ENCODE measurements around the gene SLC26A4.

DNA sequence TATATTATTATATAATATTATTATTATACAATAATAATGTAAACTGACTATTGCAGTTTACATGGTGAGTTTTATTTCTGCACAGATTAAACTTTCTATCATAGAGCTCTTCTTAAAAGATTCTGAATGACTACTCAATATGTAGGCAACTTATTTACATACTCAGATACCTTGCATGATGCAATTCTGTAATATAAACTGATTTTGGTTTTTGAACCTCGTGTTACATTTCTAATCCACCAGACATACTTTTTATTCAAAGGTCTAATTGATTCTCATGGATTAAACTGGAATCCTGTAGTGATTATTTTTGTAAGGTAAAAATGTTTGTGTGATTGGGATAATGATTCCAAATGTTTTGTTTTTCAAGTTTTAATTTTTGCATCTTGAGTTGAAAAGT is 19.9 kb downstream of the SLC26A4 start:
- TF ChIP-seq, protein P1, sequence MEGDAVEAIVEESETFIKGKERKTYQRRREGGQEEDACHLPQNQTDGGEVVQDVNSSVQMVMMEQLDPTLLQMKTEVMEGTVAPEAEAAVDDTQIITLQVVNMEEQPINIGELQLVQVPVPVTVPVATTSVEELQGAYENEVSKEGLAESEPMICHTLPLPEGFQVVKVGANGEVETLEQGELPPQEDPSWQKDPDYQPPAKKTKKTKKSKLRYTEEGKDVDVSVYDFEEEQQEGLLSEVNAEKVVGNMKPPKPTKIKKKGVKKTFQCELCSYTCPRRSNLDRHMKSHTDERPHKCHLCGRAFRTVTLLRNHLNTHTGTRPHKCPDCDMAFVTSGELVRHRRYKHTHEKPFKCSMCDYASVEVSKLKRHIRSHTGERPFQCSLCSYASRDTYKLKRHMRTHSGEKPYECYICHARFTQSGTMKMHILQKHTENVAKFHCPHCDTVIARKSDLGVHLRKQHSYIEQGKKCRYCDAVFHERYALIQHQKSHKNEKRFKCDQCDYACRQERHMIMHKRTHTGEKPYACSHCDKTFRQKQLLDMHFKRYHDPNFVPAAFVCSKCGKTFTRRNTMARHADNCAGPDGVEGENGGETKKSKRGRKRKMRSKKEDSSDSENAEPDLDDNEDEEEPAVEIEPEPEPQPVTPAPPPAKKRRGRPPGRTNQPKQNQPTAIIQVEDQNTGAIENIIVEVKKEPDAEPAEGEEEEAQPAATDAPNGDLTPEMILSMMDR (IDR thresholded peaks at IDR 0.05 in 8 of 11, conservative IDR thresholded peaks at IDR 0.05 in 3 of 11), result no peak
- no peak for TF ChIP-seq POLR2AphosphoS5 (IDR thresholded peaks at IDR 0.05)

All from spleen (tissue), 7 donors.